ENCODE measurements around the gene CPA4. TPM values are rescaled to one million over a fixed set of nuclear protein-coding genes. Genes with fewer than 3 reads are reported as not detected.

Gene CPA4
- total RNA-seq, 4 donors from 2014 or later: 5.3 to 12.3 (median 9.6) TPM

DNA sequence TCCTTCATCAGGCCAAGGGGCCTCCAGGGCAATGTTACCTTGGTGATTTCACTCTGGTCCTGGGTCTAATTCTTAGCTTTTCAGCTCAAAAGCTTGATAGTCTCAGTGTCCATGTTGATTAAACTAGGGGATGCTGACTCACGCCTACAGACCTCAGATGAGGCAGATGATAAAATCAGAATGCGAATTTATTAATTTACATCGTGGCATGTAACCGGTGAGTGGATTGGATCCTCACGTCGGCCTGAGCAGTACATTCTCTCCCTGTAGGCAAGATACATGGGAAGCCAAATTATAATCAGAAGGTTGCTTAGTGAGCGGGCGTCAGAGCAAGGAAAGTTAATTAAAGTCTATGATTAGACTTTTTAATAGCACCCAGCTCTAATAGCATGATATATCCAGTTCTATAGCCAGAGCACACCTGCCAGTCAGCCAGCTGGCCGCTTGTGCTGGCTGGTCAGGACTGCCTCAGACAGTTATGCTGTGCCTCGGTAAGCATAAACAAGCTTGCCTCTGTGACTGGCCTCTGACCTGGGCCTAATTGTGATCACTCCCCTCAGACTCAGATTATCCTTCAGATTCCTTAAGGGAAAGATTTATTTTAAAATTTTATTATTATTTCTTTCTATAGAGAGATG is 31.5 kb downstream of the CPA4 start:
- Histone ChIP-seq H3K4me1 (peaks cover 0 to 13% (median 0%) of the 10 kb centered on the region in 3 donors), H3K4me3 (no peak overlapping the region), H3K27ac (no peak overlapping the region), H3K27me3 (no peaks in the 10 kb centered on the region), H3K9me3 (no peaks in the 10 kb centered on the region), H3K36me3 (no peaks in the 10 kb centered on the region)
- intact Hi-C loops (cut with DNase I): no loop called here
- TF ChIP-seq, protein P1, sequence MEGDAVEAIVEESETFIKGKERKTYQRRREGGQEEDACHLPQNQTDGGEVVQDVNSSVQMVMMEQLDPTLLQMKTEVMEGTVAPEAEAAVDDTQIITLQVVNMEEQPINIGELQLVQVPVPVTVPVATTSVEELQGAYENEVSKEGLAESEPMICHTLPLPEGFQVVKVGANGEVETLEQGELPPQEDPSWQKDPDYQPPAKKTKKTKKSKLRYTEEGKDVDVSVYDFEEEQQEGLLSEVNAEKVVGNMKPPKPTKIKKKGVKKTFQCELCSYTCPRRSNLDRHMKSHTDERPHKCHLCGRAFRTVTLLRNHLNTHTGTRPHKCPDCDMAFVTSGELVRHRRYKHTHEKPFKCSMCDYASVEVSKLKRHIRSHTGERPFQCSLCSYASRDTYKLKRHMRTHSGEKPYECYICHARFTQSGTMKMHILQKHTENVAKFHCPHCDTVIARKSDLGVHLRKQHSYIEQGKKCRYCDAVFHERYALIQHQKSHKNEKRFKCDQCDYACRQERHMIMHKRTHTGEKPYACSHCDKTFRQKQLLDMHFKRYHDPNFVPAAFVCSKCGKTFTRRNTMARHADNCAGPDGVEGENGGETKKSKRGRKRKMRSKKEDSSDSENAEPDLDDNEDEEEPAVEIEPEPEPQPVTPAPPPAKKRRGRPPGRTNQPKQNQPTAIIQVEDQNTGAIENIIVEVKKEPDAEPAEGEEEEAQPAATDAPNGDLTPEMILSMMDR (IDR thresholded peaks at IDR 0.05): no peak
- TF ChIP-seq POLR2A (IDR thresholded peaks at IDR 0.05): no peak
- 92 to 93% methylated on average over 10 of the region's 10 CpGs for WGBS, 2 donors
- no peak for DNase-seq

DNA sequence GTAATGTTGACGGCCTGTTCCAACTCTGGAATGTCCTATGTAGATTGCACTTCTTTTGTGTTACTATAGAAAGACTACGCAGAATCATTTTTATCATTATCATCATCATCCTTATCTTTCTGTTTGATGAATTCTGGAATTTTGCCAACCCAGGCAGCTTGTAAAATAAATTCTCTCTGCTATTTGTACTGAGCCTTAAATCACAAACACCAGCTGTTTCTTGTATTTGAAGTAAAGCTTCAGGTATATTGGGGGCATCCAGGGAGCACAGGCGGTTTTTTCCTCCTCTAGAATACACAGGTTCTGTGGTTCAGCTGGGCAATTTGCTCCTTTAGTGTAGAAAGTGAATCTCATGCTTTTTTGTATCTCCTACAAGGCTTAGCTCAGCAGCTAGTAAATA is 36.7 kb downstream of the CPA4 start:
- intact Hi-C loops (cut with DNase I): no loop called here
- DNase-seq: no peak
- no peaks in the 10 kb centered on the region for H3K36me3 ChIP-seq
- no peaks in the 10 kb centered on the region for H3K9me3 ChIP-seq
- 77 to 95% methylated on average over 3 of the region's 3 CpGs for WGBS, 2 donors
- no peaks in the 10 kb centered on the region for H3K27me3 ChIP-seq
- no peaks in the 10 kb centered on the region for H3K4me1 ChIP-seq
- H3K4me3 ChIP-seq: no peak overlapping the region
- no peak overlapping the region for H3K27ac ChIP-seq
- no peak for TF ChIP-seq POLR2A (IDR thresholded peaks at IDR 0.05)
- TF ChIP-seq, protein P1 (IDR thresholded peaks at IDR 0.05): no peak

DNA sequence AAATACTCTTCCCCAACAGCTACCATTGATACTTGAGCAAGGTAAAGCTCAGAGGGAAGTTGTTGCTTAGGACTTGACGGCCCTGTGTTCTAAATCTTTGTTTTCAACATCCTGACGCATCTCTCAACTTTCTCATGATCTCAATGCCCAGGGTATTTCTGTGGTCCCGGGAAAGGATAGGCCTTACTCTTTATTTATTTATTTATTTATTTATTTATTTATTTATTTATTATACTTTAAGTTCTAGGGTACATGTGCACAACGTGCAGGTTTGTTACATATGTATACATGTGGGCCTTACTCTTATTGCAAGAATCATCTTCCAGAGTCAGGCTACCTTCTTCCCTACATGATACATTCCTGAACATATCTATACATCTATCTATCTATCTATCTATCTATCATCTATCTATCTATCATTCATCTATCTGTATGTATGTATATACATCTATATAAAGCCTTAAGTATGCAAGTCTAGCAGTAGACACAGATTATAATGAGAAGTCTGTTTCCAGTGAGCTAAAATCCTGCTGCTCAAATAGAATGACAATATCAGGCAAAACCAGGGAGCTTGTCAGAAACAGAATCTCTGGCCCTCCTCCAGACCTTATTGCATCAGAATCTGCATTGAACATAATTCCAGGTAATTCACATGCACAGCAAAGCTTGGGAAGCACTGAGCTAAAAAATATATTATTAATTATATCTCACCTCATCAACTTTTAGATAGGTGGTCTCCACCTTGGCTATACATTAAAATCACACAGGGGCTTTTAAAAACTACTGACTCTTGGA is 39.5 kb downstream of the CPA4 start:
- Histone ChIP-seq H3K4me1 (no peaks in the 10 kb centered on the region), H3K9me3 (no peaks in the 10 kb centered on the region), H3K27me3 (no peaks in the 10 kb centered on the region), H3K36me3 (no peaks in the 10 kb centered on the region), H3K27ac (no peak overlapping the region), H3K4me3 (no peak overlapping the region)
- DNase-seq: no peak
- intact Hi-C loops (cut with DNase I): no loop called here
- TF ChIP-seq POLR2A (IDR thresholded peaks at IDR 0.05): no peak
- TF ChIP-seq, protein P1 (IDR thresholded peaks at IDR 0.05): no peak
- WGBS, 2 donors: 87 to 96% methylated on average over 4 of the region's 4 CpGs

DNA sequence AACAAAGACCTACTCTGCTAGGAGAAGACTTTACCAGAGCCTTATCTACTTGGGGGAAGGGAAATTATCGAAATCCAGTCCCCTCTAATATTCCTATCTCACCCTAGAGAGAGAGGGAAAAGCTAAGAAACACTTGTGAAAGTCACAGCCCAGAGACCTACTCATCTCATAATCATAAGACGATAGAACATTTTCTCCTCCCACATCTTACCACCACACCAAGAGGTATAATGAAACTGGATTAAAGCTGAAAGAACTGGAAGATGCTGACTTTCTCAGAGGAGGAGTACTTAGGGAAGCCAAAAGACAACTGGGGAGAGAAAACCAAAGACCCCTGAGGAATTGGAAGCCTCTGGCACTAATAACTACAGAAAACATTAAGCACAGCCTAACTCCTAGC is 40.9 kb downstream of the CPA4 start:
- TF ChIP-seq POLR2A (IDR thresholded peaks at IDR 0.05): no peak
- TF ChIP-seq, protein P1 (IDR thresholded peaks at IDR 0.05): no peak
- DNase-seq: no peak
- intact Hi-C loops (cut with DNase I): no loop called here
- no peaks in the 10 kb centered on the region for H3K9me3 ChIP-seq
- H3K36me3 ChIP-seq: no peaks in the 10 kb centered on the region
- no peaks in the 10 kb centered on the region for H3K4me1 ChIP-seq
- WGBS, 2 donors: 54 to 88% methylated on average over 2 of the region's 2 CpGs
- H3K27me3 ChIP-seq: no peaks in the 10 kb centered on the region
- no peak overlapping the region for H3K27ac ChIP-seq
- H3K4me3 ChIP-seq: no peak overlapping the region

DNA sequence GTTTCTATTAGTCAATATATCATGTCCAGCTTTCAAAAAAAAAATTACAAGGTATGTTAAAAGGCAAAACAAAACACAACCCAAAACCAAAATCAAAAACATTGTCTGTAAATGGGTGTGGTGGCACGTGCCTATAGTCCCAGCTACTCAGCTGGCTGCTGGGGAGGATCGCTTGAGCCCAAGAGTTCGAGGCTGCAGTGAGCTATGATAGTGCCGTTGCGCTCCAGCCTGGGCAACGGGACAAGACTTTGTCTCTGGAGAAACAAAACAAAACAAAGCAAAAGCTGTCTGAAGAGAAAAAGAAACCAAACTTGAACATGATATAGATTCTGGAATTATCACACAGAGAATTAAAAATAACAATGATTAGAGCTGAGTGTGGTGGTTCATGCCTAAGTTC is 41.3 kb downstream of the CPA4 start:
- no peak overlapping the region for H3K27ac ChIP-seq
- intact Hi-C loops (cut with DNase I): no loop called here
- no peaks in the 10 kb centered on the region for H3K9me3 ChIP-seq
- H3K4me3 ChIP-seq: no peak overlapping the region
- no peaks in the 10 kb centered on the region for H3K36me3 ChIP-seq
- H3K4me1 ChIP-seq: no peaks in the 10 kb centered on the region
- TF ChIP-seq, protein P1 (IDR thresholded peaks at IDR 0.05): no peak
- no peak for TF ChIP-seq POLR2A (IDR thresholded peaks at IDR 0.05)
- H3K27me3 ChIP-seq: no peaks in the 10 kb centered on the region
- WGBS, 2 donors: 30 to 51% methylated on average over 6 of the region's 6 CpGs
- no peak for DNase-seq
